ENCODE measurements around the gene KCNQ5.

GRCh38 chr6:72728706-72729343 lies 107.0 kb downstream of the KCNQ5 start:
- no peak for TF ChIP-seq CTCF (IDR thresholded peaks at IDR 0.05; ENCODE audit: low read depth, low read length, poor library complexity, severe bottlenecking)
- no peak for TF ChIP-seq EZH2phosphoT487 (IDR thresholded peaks at IDR 0.05; ENCODE audit: borderline replicate concordance, low read length)

Measured in DOHH2 (cell line).